ENCODE data around the gene TTI1.

DNA sequence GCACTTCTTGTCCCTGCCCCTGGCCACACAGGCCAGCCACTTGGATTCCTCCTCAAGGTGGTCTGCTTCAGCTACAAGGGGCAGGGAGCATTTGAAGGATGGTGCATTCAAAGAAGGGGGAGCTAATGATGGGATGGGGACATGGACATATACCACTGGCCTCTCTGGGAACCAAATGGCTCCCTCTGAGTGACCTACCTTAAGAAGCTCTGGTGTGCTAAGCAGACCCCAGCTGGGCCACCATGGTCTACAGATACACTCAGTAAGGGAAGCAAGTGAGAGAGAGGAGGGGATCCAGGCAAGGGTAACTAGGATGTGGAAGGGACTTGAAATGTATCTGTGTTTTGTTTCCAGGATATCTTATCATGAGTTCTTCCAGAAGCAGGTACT lies 62.4 kb downstream of the TTI1 start:
- TF ChIP-seq, protein P1, sequence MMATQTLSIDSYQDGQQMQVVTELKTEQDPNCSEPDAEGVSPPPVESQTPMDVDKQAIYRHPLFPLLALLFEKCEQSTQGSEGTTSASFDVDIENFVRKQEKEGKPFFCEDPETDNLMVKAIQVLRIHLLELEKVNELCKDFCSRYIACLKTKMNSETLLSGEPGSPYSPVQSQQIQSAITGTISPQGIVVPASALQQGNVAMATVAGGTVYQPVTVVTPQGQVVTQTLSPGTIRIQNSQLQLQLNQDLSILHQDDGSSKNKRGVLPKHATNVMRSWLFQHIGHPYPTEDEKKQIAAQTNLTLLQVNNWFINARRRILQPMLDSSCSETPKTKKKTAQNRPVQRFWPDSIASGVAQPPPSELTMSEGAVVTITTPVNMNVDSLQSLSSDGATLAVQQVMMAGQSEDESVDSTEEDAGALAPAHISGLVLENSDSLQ (IDR thresholded peaks at IDR 0.05), result no peak
- TF ChIP-seq NFRKB (IDR thresholded peaks at IDR 0.05) (no peak), FOXM1 (IDR thresholded peaks at IDR 0.05; ENCODE audit: borderline replicate concordance) (no peak), FOXK2 (IDR thresholded peaks at IDR 0.05) (no peak), ELF4 (IDR thresholded peaks at IDR 0.05) (no peak), SP1 (IDR thresholded peaks at IDR 0.05) (no peak), BHLHE40 (IDR thresholded peaks at IDR 0.05; ENCODE audit: borderline replicate concordance) (no peak), FOXA1 (IDR thresholded peaks at IDR 0.05) (no peak), L3MBTL2 (conservative IDR thresholded peaks at IDR 0.05) (no peak), SUZ12 (IDR thresholded peaks at IDR 0.05) (no peak)

Measured in HEK293T (cell line).